ENCODE measurements around the gene ITGB4. TPM values are rescaled to one million over a fixed set of nuclear protein-coding genes. Genes with fewer than 3 reads are reported as not detected.
A peak's percentile ranks its signal among the peaks of the same experiment; 100 is the strongest.

Gene ITGB4
- total and polyA plus RNA-seq, 9 of the 15 experiments (the other 6 are each of a cell fraction or from before 2014, with no cell fraction given), result 0.05 to 2.8 (median 0.76) TPM; not detected in 3

GRCh38 chr17:75752802-75753513 is 31.7 kb downstream of the ITGB4 start (continued):
- no peak for TF ChIP-seq ZNF395 (CRISPR knock-in tag; IDR thresholded peaks at IDR 0.05)
- peak; percentile 80; the same call in 1 of the 2 replicates for TF ChIP-seq PTBP1 (IDR thresholded peaks at IDR 0.05; ENCODE audit: low read depth, low read length)
- peak; percentile 94 for TF ChIP-seq ADNP (tag; IDR thresholded peaks at IDR 0.05)
- no peak for TF ChIP-seq TCF7L2 (IDR thresholded peaks at IDR 0.05; ENCODE audit: low read depth, low read length)
- no peak for TF ChIP-seq MBD1 (CRISPR knock-in tag; IDR thresholded peaks at IDR 0.05)
- TF ChIP-seq ZC3H8 (IDR thresholded peaks at IDR 0.05), result no peak
- no peak for TF ChIP-seq ELK1 (CRISPR knock-in tag; IDR thresholded peaks at IDR 0.05)
- TF ChIP-seq CHD4 (IDR thresholded peaks at IDR 0.05; ENCODE audit: insufficient read depth, insufficient replicate concordance, low read depth, low read length, poor library complexity, severe bottlenecking), result peak; percentile 91
- TF ChIP-seq NFIX (CRISPR knock-in tag; IDR thresholded peaks at IDR 0.05; ENCODE audit: low read depth), result no peak
- no peak for TF ChIP-seq ZNF830 (CRISPR knock-in tag; IDR thresholded peaks at IDR 0.05)
- no peak for TF ChIP-seq VEZF1 (CRISPR knock-in tag; IDR thresholded peaks at IDR 0.05)
- TF ChIP-seq SLC30A9 (CRISPR knock-in tag; IDR thresholded peaks at IDR 0.05), result no peak
- no peak for TF ChIP-seq ZNF699 (CRISPR knock-in tag; IDR thresholded peaks at IDR 0.05; ENCODE audit: insufficient replicate concordance)
- TF ChIP-seq CHD2 (IDR thresholded peaks at IDR 0.05; ENCODE audit: low read depth, low read length), result no peak
- TF ChIP-seq TRIM28 (IDR thresholded peaks at IDR 0.05), result no peak
- no peak for TF ChIP-seq ZNF239 (CRISPR knock-in tag; IDR thresholded peaks at IDR 0.05)
- no peak for TF ChIP-seq HNRNPL (IDR thresholded peaks at IDR 0.05; ENCODE audit: low read depth, low read length)
- TF ChIP-seq CBX3 (IDR thresholded peaks at IDR 0.05; ENCODE audit: borderline replicate concordance in 1 of 2, low read length in 2 of 2), result peak in 1 of 2 experiments; percentile 46; a peak in 1 of 3 replicates
- TF ChIP-seq HDAC2 (IDR thresholded peaks at IDR 0.05), result peak; percentile 87
- no peak for TF ChIP-seq ZBTB1 (CRISPR knock-in tag; IDR thresholded peaks at IDR 0.05; ENCODE audit: borderline replicate concordance, low read depth)
- no peak for TF ChIP-seq RUNX1 (IDR thresholded peaks at IDR 0.05; ENCODE audit: low read depth)
- peak; percentile 89 to 92 for TF ChIP-seq KDM1A (IDR thresholded peaks at IDR 0.05)
- no peak for TF ChIP-seq KLF6 (CRISPR knock-in tag; IDR thresholded peaks at IDR 0.05; ENCODE audit: borderline replicate concordance)

All from K562 (cell line).